K562 (cell line): Measurements from ENCODE around the gene DNAJA1. TPM values are rescaled to one million over a fixed set of nuclear protein-coding genes. Genes with fewer than 3 reads are reported as not detected.

Experiments
- ATAC-seq: fragments of 200-7000 bp; cut with Tn5 transposase; 3 replicates; pipeline ENCODE4 v1.9.1; 2020; ENCODE audit warnings: moderate library complexity
- BruUV-seq: library from RNA; stranded (reverse); fragments of 400-500 nt; replicated peaks from 2 replicates; lab custom pipeline; 2021; lab: Mats Ljungman, UMichigan
- CTCF ChIA-PET: fragments of 300-600 bp; formaldehyde crosslinking; extraction: SDS; loops from one replicate; lab custom pipeline; 2021; ENCODE audit warnings: low intra/inter-chr PET ratio; lab: Yijun Ruan, JAX
- POLR2A ChIA-PET: fragments of 300-600, 350-650 bp; sonication (Branson Sonifier 250); formaldehyde crosslinking; extraction: SDS; loops from one replicate; lab custom pipeline; 2021; ENCODE audit warnings: antibody characterized with exemption, inconsistent platforms; lab: Yijun Ruan, JAX
- DNase-seq, 4 experiments: peaks; one replicate each; pipeline versions ENCODE4 v3.0.0 to v3.0.0-alpha.2; 2011 to 2018; ENCODE audit warnings: low spot score in 3 of 4, mixed read lengths in 3 of 4; ENCODE audit errors: extremely low read depth in 1 of 4
- FAIRE-seq: peaks from 2 replicates; lab custom pipeline; 2011; peaks lifted over from hg19 to GRCh38; lab: Jason Lieb, UNC
- H2AFZ ChIP-seq: 2 replicates; pipeline ENCODE4 v1.6.0; 2011; ENCODE audit warnings: low read depth, low read length, control low read depth, inconsistent platforms
- H3K27ac ChIP-seq: fragments of 200-600 bp; 3 replicates; pipeline ENCODE4 v1.8.0; 2011; ENCODE audit warnings: low read depth, mild to moderate bottlenecking, control low read depth, inconsistent platforms, low read length, moderate library complexity, mixed read lengths; ENCODE audit errors: extremely low read depth
- H3K27me3 ChIP-seq, 2 experiments: fragments of 300-600 bp in 1 of 2; 2 replicates in 1 of 2; 3 replicates in 1 of 2; pipeline versions ENCODE4 v1.6.0 to v1.8.0; 2011; ENCODE audit warnings: inconsistent platforms in 2 of 2, low read length in 2 of 2, mild to moderate bottlenecking in 1 of 2, mixed read lengths in 1 of 2, moderate library complexity in 1 of 2; ENCODE audit not compliant: control insufficient read depth in 2 of 2, insufficient read depth in 2 of 2
- H3K36me3 ChIP-seq: fragments of 300-600 bp; 3 replicates; pipeline ENCODE4 v1.8.0; 2011; ENCODE audit warnings: mild to moderate bottlenecking, low read length, inconsistent platforms; ENCODE audit not compliant: control insufficient read depth, insufficient read depth
- H3K4me1 ChIP-seq, 2 experiments: fragments of 200-600 bp in 1 of 2; replicated peaks in 1 of 2; 2 replicates in 1 of 2; 3 replicates in 1 of 2; pipeline versions ENCODE4 v1.5.1 to v1.8.0; 2011; ENCODE audit warnings: inconsistent platforms in 2 of 2, low read length in 2 of 2, mild to moderate bottlenecking in 1 of 2, mixed read lengths in 1 of 2, moderate library complexity in 1 of 2; ENCODE audit not compliant: control insufficient read depth in 2 of 2, insufficient read depth in 2 of 2
- H3K4me2 ChIP-seq: 2 replicates; pipeline ENCODE4 v1.6.1; 2011; ENCODE audit warnings: low read length, control low read depth, inconsistent platforms, mixed read lengths; ENCODE audit not compliant: insufficient read depth
- H3K4me3 ChIP-seq: fragments of 200-600 bp; sonication (generic), shearing (Covaris generic); 2 replicates; pipeline ENCODE4 v1.5.1; 2016; ENCODE audit warnings: control low read depth, inconsistent platforms
- H3K79me2 ChIP-seq: fragments of 200-600 bp; 3 replicates; pipeline ENCODE4 v1.8.0; 2011; ENCODE audit warnings: low read length, inconsistent platforms; ENCODE audit not compliant: control insufficient read depth, insufficient read depth
- H3K9ac ChIP-seq, 2 experiments: 2 replicates each; pipeline versions ENCODE4 v1.6.0 to v1.6.1; 2011; ENCODE audit warnings: low read depth in 2 of 2, low read length in 2 of 2, control low read depth in 1 of 2, inconsistent platforms in 1 of 2, mild to moderate bottlenecking in 1 of 2, mixed read lengths in 1 of 2; ENCODE audit not compliant: insufficient read depth in 1 of 2
- H3K9me1 ChIP-seq: one replicate; pipeline ENCODE4 v1.6.0; 2011; ENCODE audit warnings: inconsistent platforms, mild to moderate bottlenecking, low read length, moderate library complexity; ENCODE audit not compliant: control insufficient read depth, insufficient read depth
- H3K9me3 ChIP-seq: replicated peaks from 2 replicates; pipeline ENCODE4 v1.5.1; 2011; ENCODE audit warnings: low read depth, low read length, inconsistent platforms; ENCODE audit not compliant: control insufficient read depth, insufficient read depth
- H4K20me1 ChIP-seq: replicated peaks from 2 replicates; pipeline ENCODE4 v1.6.1; 2011; ENCODE audit warnings: low read length, inconsistent platforms, mixed read lengths; ENCODE audit not compliant: control insufficient read depth, insufficient read depth
- C11orf30 ChIP-seq: fragments of 450-650 bp; IDR thresholded peaks from 2 replicates; pipeline ENCODE4 v1.6.1; 2016; ENCODE audit warnings: low read depth, mild to moderate bottlenecking
- DACH1 ChIP-seq: fragments of 450-650 bp; IDR thresholded peaks from 2 replicates; pipeline ENCODE4 v1.6.1; 2018; ENCODE audit not compliant: partially characterized antibody
- KLF16 ChIP-seq: IDR thresholded peaks from 2 replicates; pipeline ENCODE4 v1.6.1; 2016; ENCODE audit warnings: antibody characterized with exemption
- MYC ChIP-seq, 2 experiments: fragments of 250-450 bp in 1 of 2; sonication (Bioruptor Pico) in 1 of 2; IDR thresholded peaks; 2 replicates each; pipeline versions ENCODE4 v1.5.1 to v1.6.1; 2012 to 2021; ENCODE audit warnings: low read depth in 2 of 2, borderline replicate concordance in 1 of 2, improper control_type of control experiment in 1 of 2, low read length in 1 of 2, mild to moderate bottlenecking in 1 of 2, moderate library complexity in 1 of 2
- NFE2 ChIP-seq: IDR thresholded peaks from 2 replicates; pipeline ENCODE4 v1.6.1; 2014; ENCODE audit warnings: antibody characterized with exemption, low read depth
- PPARD ChIP-seq: fragments of 250-450 bp; sonication (Bioruptor Pico); IDR thresholded peaks from 2 replicates; pipeline ENCODE4 v1.8.0; 2022; ENCODE audit warnings: inconsistent platforms, mild to moderate bottlenecking, moderate library complexity
- PREB ChIP-seq: sonication (generic); formaldehyde crosslinking; IDR thresholded peaks from 2 replicates; pipeline ENCODE4 v1.8.1; 2023; ENCODE audit warnings: mild to moderate bottlenecking, missing genetic modification reagents
- RBM14 ChIP-seq: fragments of 200-400 bp; formaldehyde crosslinking; IDR thresholded peaks from 2 replicates; pipeline ENCODE4 v1.6.1; 2018; ENCODE audit warnings: low read depth, mild to moderate bottlenecking, low read length, moderate library complexity, borderline replicate concordance; ENCODE audit not compliant: insufficient read depth
- SIRT6 ChIP-seq: IDR thresholded peaks from one replicate; pipeline ENCODE4 v1.6.1; 2012; ENCODE audit warnings: low read depth, mild to moderate bottlenecking, control low read depth, inconsistent platforms, low read length, moderate library complexity
- SNRNP70 ChIP-seq: fragments of 200-400 bp; formaldehyde crosslinking; optimal IDR thresholded peaks from 2 replicates; pipeline ENCODE3; 2017; ENCODE audit warnings: low read depth, low read length
- SRSF3 ChIP-seq: fragments of 200-400 bp; formaldehyde crosslinking; IDR thresholded peaks from 2 replicates; pipeline ENCODE4 v1.6.1; 2016; ENCODE audit warnings: mild to moderate bottlenecking, low read length, moderate library complexity; ENCODE audit not compliant: insufficient read depth
- THAP12 ChIP-seq: fragments of 250-450 bp; sonication (Bioruptor Pico); IDR thresholded peaks from 2 replicates; pipeline ENCODE4 v1.9.0; 2021; ENCODE audit warnings: mild to moderate bottlenecking, inconsistent platforms
- ZFP36 ChIP-seq: fragments of 150-350 bp; IDR thresholded peaks from 2 replicates; pipeline ENCODE4 v1.6.1; 2018; ENCODE audit warnings: low read length, low read depth; ENCODE audit not compliant: partially characterized antibody
- ZNF57 ChIP-seq: fragments of 450-650 bp; formaldehyde crosslinking; IDR thresholded peaks from 2 replicates; pipeline ENCODE4 v1.4.0; 2020; ENCODE audit warnings: mild to moderate bottlenecking, moderate library complexity
- WGBS: fragments of 100-300 bp; shearing (Covaris generic); methylation state at CpG from one replicate; pipeline ENCODE4 v1.1.6; 2016; ENCODE audit warnings: low coverage, mixed read lengths; ENCODE audit not compliant: insufficient coverage; ENCODE audit errors: missing lambda C conversion rate; 5-methylcytosine and 5-hydroxymethylcytosine counted together
- in situ Hi-C: fragments of 300-500 bp; cut with MboI; formaldehyde crosslinking; loops from 4 replicates; pipeline ENCODE4 v1.15.0; 2018; ENCODE audit warnings: inconsistent platforms, mixed read lengths
- intact Hi-C: fragments of 100-400 bp; cut with micrococcal nuclease; formaldehyde crosslinking; loops from 2 replicates; pipeline ENCODE4 v1.14.2; 2022
- polyA plus RNA-seq, 8 experiments: library from polyadenylated mRNA; depleted of rRNA in 4 of 8; stranded (reverse) in 5 of 8; unstranded in 3 of 8; fragments of >200 nt; fragmentation: Nextera tagmentation in 2 of 8; fragmentation: Illumina TruSeq in 1 of 8; extraction: Ambion mirVana in 2 of 8; extraction: Trizol in 1 of 8; gene quantifications; 2 replicates each; pipeline versions ENCODE4 v1.2.1 to v1.2.3, GENCODE V29; 2011 to 2014; ENCODE audit warnings: inconsistent platforms in 1 of 8, missing spikeins in 1 of 8
- total RNA-seq, 7 experiments: library from RNA; depleted of rRNA in 6 of 7; stranded (reverse); fragments of >200 nt in 6 of 7; fragmentation: Illumina TruSeq in 2 of 7; extraction: Trizol in 2 of 7; gene quantifications; 2 replicates each; pipeline versions ENCODE4 v1.2.1 to v1.2.3, GENCODE V29; 2011 to 2021; ENCODE audit warnings: low replicate concordance in 1 of 7

Gene DNAJA1
- total and polyA plus RNA-seq, 9 of the 15 experiments (the other 6 are each of a cell fraction or from before 2014, with no cell fraction given): 109 to 359 (median 175) TPM

- ATAC-seq (no peak), DNase-seq (no peak), FAIRE-seq (peak; percentile 59)
- Histone ChIP-seq H4K20me1 (peaks cover 9% of the 10 kb centered on the region; the same call in 1 of the 2 replicates), H3K9me1 (no peaks in the 10 kb centered on the region), H3K4me2 (peak overlapping the region; percentile 100), H3K27ac (peak overlapping the region; percentile 41; the same call in 2 of the 3 replicates), H2AFZ (no peak overlapping the region), H3K79me2 (peaks cover 87% of the 10 kb centered on the region), H3K4me1 (peaks cover 14 to 16% of the 10 kb centered on the region in 2 experiments; a peak in 4 of 5 replicates), H3K27me3 (no peaks in the 10 kb centered on the region), H3K4me3 (no peak overlapping the region; the same call in 1 of the 2 replicates), H3K9ac (peak overlapping the region; percentile 46 to 55; a peak in 2 of 4 replicates), H3K36me3 (peaks cover 65% of the 10 kb centered on the region), H3K9me3 (no peaks in the 10 kb centered on the region)
- in situ Hi-C loops: no loop called here
- ChIA-PET CTCF (no interaction called here), POLR2A (interaction anchor here (0.9 to 5.3 kb wide), 2 partner anchors 8 to 22 kb away, joined by 3 to 64 read pairs; no protein-coding TSS in a partner anchor)
- no TSS peak for BruUV-seq
- intact Hi-C loops: no loop called here
- 64% methylated on average over 6 of the region's 7 CpGs for WGBS
- TF ChIP-seq SIRT6: no peak
- TF ChIP-seq SRSF3: no peak
- TF ChIP-seq SNRNP70: no peak
- TF ChIP-seq DACH1: no peak
- no peak for TF ChIP-seq MYC (IDR thresholded peaks at IDR 0.05; ENCODE audit: low read depth, low read length)
- TF ChIP-seq MYC (CRISPR knock-in tag; IDR thresholded peaks at IDR 0.05; ENCODE audit: borderline replicate concordance, low read depth): no peak
- no peak for TF ChIP-seq PREB
- no peak for TF ChIP-seq KLF16
- no peak for TF ChIP-seq THAP12
- TF ChIP-seq PPARD (CRISPR knock-in tag): no peak
- no peak for TF ChIP-seq ZFP36
- TF ChIP-seq ZNF57 (CRISPR knock-in tag): no peak
- no peak for TF ChIP-seq NFE2
- no peak for TF ChIP-seq RBM14
- no peak for TF ChIP-seq C11orf30
These were observed 2.3 kb upstream of the DNAJA1 start for GRCh38 chr9:33022755-33023154.
